HUES64 (cell line): Measurements from ENCODE around the gene ANKHD1. TPM values are rescaled to one million over a fixed set of nuclear protein-coding genes. Genes with fewer than 3 reads are reported as not detected.
A peak's percentile ranks its signal among the peaks of the same experiment; 100 is the strongest.

Experiments
- H3K27ac ChIP-seq: 2 replicates; pipeline ENCODE4 v1.7.0; 2013; ENCODE audit warnings: low read depth, low read length, inconsistent platforms
- H3K27me3 ChIP-seq: 2 replicates; pipeline ENCODE4 v1.6.1; 2013; ENCODE audit warnings: mild to moderate bottlenecking, low read length; ENCODE audit not compliant: insufficient read depth
- H3K36me3 ChIP-seq: 2 replicates; pipeline ENCODE4 v1.6.1; 2013; ENCODE audit warnings: mild to moderate bottlenecking, low read length; ENCODE audit not compliant: insufficient read depth
- H3K4me1 ChIP-seq: 2 replicates; pipeline ENCODE4 v1.6.1; 2013; ENCODE audit warnings: mild to moderate bottlenecking, low read length, moderate library complexity; ENCODE audit not compliant: insufficient read depth
- H3K4me3 ChIP-seq: 2 replicates; pipeline ENCODE4 v1.5.1; 2013; ENCODE audit warnings: mild to moderate bottlenecking, low read length, moderate library complexity
- H3K9ac ChIP-seq: 2 replicates; pipeline ENCODE4 v1.6.1; 2013; ENCODE audit warnings: mild to moderate bottlenecking, low read depth, low read length
- H3K9me3 ChIP-seq: 2 replicates; pipeline ENCODE4 v1.6.1; 2013; ENCODE audit warnings: low read depth, low read length; ENCODE audit not compliant: insufficient read depth
- WGBS: fragments of 150-250, 120-280 bp; methylation state at CpG from one replicate; pipeline ENCODE4 v1.1.7; 2013; ENCODE audit warnings: missing lambda C conversion rate; 5-methylcytosine and 5-hydroxymethylcytosine counted together
- polyA plus RNA-seq, 2 experiments: library from polyadenylated mRNA; stranded (reverse); fragments of 50-300 nt; gene quantifications; one replicate each; pipeline ENCODE4 v1.2.3, GENCODE V29; 2013

ANKHD1 gene
- polyA plus RNA-seq (2013, experiment 1 of 2): 62.6 TPM
- 64.2 TPM for polyA plus RNA-seq (2013, experiment 2 of 2)

GRCh38 chr5:140401362-140402257 is at the start of gene ANKHD1:
TSS of gene ANKHD1 (plus strand) at chr5:140401833. CDS start at chr5:140401968, 135 bp downstream.
- under 1% methylated on average over 83 of the region's 83 CpGs for WGBS
- no peaks in the 10 kb centered on the region for H3K27me3 ChIP-seq
- H3K4me1 ChIP-seq: peaks cover 13% of the 10 kb centered on the region
- H3K36me3 ChIP-seq: peaks cover 7% of the 10 kb centered on the region; the same call in 1 of the 2 replicates
- peak within 1 kb of the TSS; percentile 96 for H3K27ac ChIP-seq
- peak within 1 kb of the TSS; percentile 90 for H3K9ac ChIP-seq
- no peaks in the 10 kb centered on the region for H3K9me3 ChIP-seq
- H3K4me3 ChIP-seq: peak within 1 kb of the TSS; percentile 82

- Histone ChIP-seq H3K9me3 (no peaks in the 10 kb centered on the region), H3K27ac (no peak overlapping the region), H3K27me3 (no peaks in the 10 kb centered on the region), H3K36me3 (no peaks in the 10 kb centered on the region), H3K9ac (no peak overlapping the region), H3K4me1 (no peaks in the 10 kb centered on the region), H3K4me3 (no peak overlapping the region)
- 94% methylated on average over 3 of the region's 7 CpGs for WGBS
These were observed 46.1 kb upstream of the ANKHD1 start for GRCh38 chr5:140355546-140355945.

- Histone ChIP-seq H3K27me3 (no peaks in the 10 kb centered on the region), H3K27ac (no peak overlapping the region), H3K4me1 (no peaks in the 10 kb centered on the region), H3K4me3 (no peak overlapping the region), H3K9me3 (no peaks in the 10 kb centered on the region), H3K36me3 (no peaks in the 10 kb centered on the region), H3K9ac (no peak overlapping the region)
- 61% methylated on average over 9 of the region's 10 CpGs for WGBS
These were observed 44.5 kb upstream of the ANKHD1 start for GRCh38 chr5:140356853-140357725.

- WGBS: 8% methylated on average over 18 of the region's 18 CpGs
- H3K4me1 ChIP-seq: no peaks in the 10 kb centered on the region
- H3K27me3 ChIP-seq: no peaks in the 10 kb centered on the region
- no peaks in the 10 kb centered on the region for H3K9me3 ChIP-seq
- no peak overlapping the region for H3K27ac ChIP-seq
- H3K4me3 ChIP-seq: no peak overlapping the region
- H3K9ac ChIP-seq: no peak overlapping the region
- H3K36me3 ChIP-seq: no peaks in the 10 kb centered on the region
These were observed 43.9 kb upstream of the ANKHD1 start for GRCh38 chr5:140357726-140358093.

GRCh38 chr5:140358738-140359310 is 42.8 kb upstream of the ANKHD1 start:
- 82% methylated on average over 4 of the region's 4 CpGs for WGBS

GRCh38 chr5:140360101-140360500 is 41.5 kb upstream of the ANKHD1 start, which contains the start of gene SLC4A9:
TSS of gene SLC4A9 (plus strand) at chr5:140360194. CDS start at chr5:140360237, 43 bp downstream.
- Histone ChIP-seq H3K4me3 (no peak within 1 kb of the TSS), H3K27ac (no peak within 1 kb of the TSS), H3K27me3 (peaks cover 11% of the 10 kb centered on the region), H3K9ac (no peak within 1 kb of the TSS), H3K36me3 (no peaks in the 10 kb centered on the region), H3K9me3 (no peaks in the 10 kb centered on the region), H3K4me1 (no peaks in the 10 kb centered on the region)
- 94% methylated on average over 2 of the region's 2 CpGs for WGBS

More at GRCh38 chr5:140358738-140359310, 42.8 kb upstream of the ANKHD1 start:
- H3K36me3 ChIP-seq: no peaks in the 10 kb centered on the region
- H3K4me1 ChIP-seq: no peaks in the 10 kb centered on the region
- H3K27me3 ChIP-seq: peaks cover 4% of the 10 kb centered on the region
- no peak overlapping the region for H3K27ac ChIP-seq
- no peak overlapping the region for H3K9ac ChIP-seq
- no peak overlapping the region for H3K4me3 ChIP-seq
- H3K9me3 ChIP-seq: no peaks in the 10 kb centered on the region

- no peaks in the 10 kb centered on the region for H3K4me1 ChIP-seq
- no peaks in the 10 kb centered on the region for H3K9me3 ChIP-seq
- peaks cover 11% of the 10 kb centered on the region for H3K27me3 ChIP-seq
- no peaks in the 10 kb centered on the region for H3K36me3 ChIP-seq
- H3K4me3 ChIP-seq: no peak overlapping the region
- H3K27ac ChIP-seq: no peak overlapping the region
- WGBS: 92% methylated on average over 7 of the region's 7 CpGs
- H3K9ac ChIP-seq: no peak overlapping the region
These were observed 40.8 kb upstream of the ANKHD1 start for GRCh38 chr5:140360681-140361479.

GRCh38 chr5:140361901-140362300 is 39.7 kb upstream of the ANKHD1 start:
- H3K9me3 ChIP-seq: no peaks in the 10 kb centered on the region
- no peak overlapping the region for H3K27ac ChIP-seq
- 91% methylated on average over 2 of the region's 2 CpGs for WGBS
- no peak overlapping the region for H3K4me3 ChIP-seq
- H3K4me1 ChIP-seq: no peaks in the 10 kb centered on the region
- H3K36me3 ChIP-seq: no peaks in the 10 kb centered on the region
- H3K9ac ChIP-seq: no peak overlapping the region
- peaks cover 11% of the 10 kb centered on the region for H3K27me3 ChIP-seq

- Histone ChIP-seq H3K4me3 (no peak overlapping the region), H3K9me3 (no peaks in the 10 kb centered on the region), H3K27me3 (peaks cover 11% of the 10 kb centered on the region), H3K27ac (no peak overlapping the region), H3K36me3 (no peaks in the 10 kb centered on the region), H3K9ac (no peak overlapping the region), H3K4me1 (no peaks in the 10 kb centered on the region)
- 95% methylated on average over 8 of the region's 8 CpGs for WGBS
These were observed 39.3 kb upstream of the ANKHD1 start for GRCh38 chr5:140362311-140362710.

- Histone ChIP-seq H3K9me3 (no peaks in the 10 kb centered on the region), H3K9ac (peak overlapping the region; percentile 64), H3K4me1 (no peaks in the 10 kb centered on the region), H3K27me3 (peaks cover 11% of the 10 kb centered on the region), H3K4me3 (peak overlapping the region; percentile 66), H3K36me3 (no peaks in the 10 kb centered on the region), H3K27ac (no peak overlapping the region)
- 15% methylated on average over 29 of the region's 29 CpGs for WGBS
These were observed 38.6 kb upstream of the ANKHD1 start for GRCh38 chr5:140362875-140363630.
